NB4 (cell line): ENCODE data around the gene CAMTA1.

Experiments
- MAX ChIP-seq: IDR thresholded peaks from 2 replicates; pipeline ENCODE4 v1.6.1; 2011; ENCODE audit warnings: low read depth, low read length
- POLR2A ChIP-seq: IDR thresholded peaks from 2 replicates; pipeline ENCODE4 v1.6.1; 2011; ENCODE audit warnings: mild to moderate bottlenecking; ENCODE audit not compliant: insufficient read length; ENCODE audit errors: extremely low read depth
- TF ChIP-seq, protein P1 (sequence below): IDR thresholded peaks from one replicate; pipeline ENCODE4 v1.5.1; 2012; ENCODE audit warnings: low read depth, low read length

GRCh38 chr1:7449750-7450149 lies 664.5 kb downstream of the CAMTA1 start:
- TF ChIP-seq, protein P1, sequence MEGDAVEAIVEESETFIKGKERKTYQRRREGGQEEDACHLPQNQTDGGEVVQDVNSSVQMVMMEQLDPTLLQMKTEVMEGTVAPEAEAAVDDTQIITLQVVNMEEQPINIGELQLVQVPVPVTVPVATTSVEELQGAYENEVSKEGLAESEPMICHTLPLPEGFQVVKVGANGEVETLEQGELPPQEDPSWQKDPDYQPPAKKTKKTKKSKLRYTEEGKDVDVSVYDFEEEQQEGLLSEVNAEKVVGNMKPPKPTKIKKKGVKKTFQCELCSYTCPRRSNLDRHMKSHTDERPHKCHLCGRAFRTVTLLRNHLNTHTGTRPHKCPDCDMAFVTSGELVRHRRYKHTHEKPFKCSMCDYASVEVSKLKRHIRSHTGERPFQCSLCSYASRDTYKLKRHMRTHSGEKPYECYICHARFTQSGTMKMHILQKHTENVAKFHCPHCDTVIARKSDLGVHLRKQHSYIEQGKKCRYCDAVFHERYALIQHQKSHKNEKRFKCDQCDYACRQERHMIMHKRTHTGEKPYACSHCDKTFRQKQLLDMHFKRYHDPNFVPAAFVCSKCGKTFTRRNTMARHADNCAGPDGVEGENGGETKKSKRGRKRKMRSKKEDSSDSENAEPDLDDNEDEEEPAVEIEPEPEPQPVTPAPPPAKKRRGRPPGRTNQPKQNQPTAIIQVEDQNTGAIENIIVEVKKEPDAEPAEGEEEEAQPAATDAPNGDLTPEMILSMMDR: no peak
- no peak for TF ChIP-seq POLR2A
- TF ChIP-seq MAX: no peak
